Neuronal stem cell (in vitro differentiated cells): Measurements from ENCODE around the gene STPG2.

ENCODE experiments used
- DNase-seq: peaks from one replicate; pipeline ENCODE4 v3.0.0-alpha.2; 2013; ENCODE audit warnings: low spot score
- H2AFZ ChIP-seq: one replicate; pipeline ENCODE4 v1.6.1; 2013; ENCODE audit warnings: mild to moderate bottlenecking, low read length, inconsistent platforms
- H2AK5ac ChIP-seq: 2 replicates; pipeline ENCODE4 v1.6.1; 2013; ENCODE audit warnings: low read depth, mild to moderate bottlenecking, inconsistent platforms, low read length, moderate library complexity, mixed read lengths
- H2BK120ac ChIP-seq: 2 replicates; pipeline ENCODE4 v1.6.1; 2013; ENCODE audit warnings: low read depth, mild to moderate bottlenecking, inconsistent platforms, low read length, moderate library complexity, mixed read lengths
- H2BK12ac ChIP-seq: one replicate; pipeline ENCODE4 v1.6.1; 2013; ENCODE audit warnings: low read length, inconsistent platforms
- H2BK15ac ChIP-seq: 2 replicates; pipeline ENCODE4 v1.6.1; 2013; ENCODE audit warnings: mild to moderate bottlenecking, low read length, inconsistent platforms, mixed read lengths
- H2BK5ac ChIP-seq: one replicate; pipeline ENCODE4 v1.6.1; 2013; ENCODE audit warnings: inconsistent platforms, mild to moderate bottlenecking, low read length, moderate library complexity
- H3K14ac ChIP-seq: one replicate; pipeline ENCODE4 v1.6.1; 2013; ENCODE audit warnings: low read length, inconsistent platforms
- H3K18ac ChIP-seq: 2 replicates; pipeline ENCODE4 v1.6.1; 2013; ENCODE audit warnings: low read length, inconsistent platforms
- H3K23ac ChIP-seq: 2 replicates; pipeline ENCODE4 v1.6.1; 2013; ENCODE audit warnings: low read depth, mild to moderate bottlenecking, mixed read lengths, low read length, inconsistent platforms; ENCODE audit not compliant: poor library complexity
- H3K27ac ChIP-seq: replicated peaks from 3 replicates; pipeline ENCODE4 v1.5.1; 2013; ENCODE audit warnings: low read length, inconsistent platforms
- H3K27me3 ChIP-seq, 3 experiments: 2 replicates each; pipeline ENCODE4 v1.6.1; 2013; ENCODE audit warnings: low read length in 3 of 3, mild to moderate bottlenecking in 2 of 3, inconsistent platforms in 1 of 3, low read depth in 1 of 3, mixed read lengths in 1 of 3, moderate library complexity in 1 of 3; ENCODE audit not compliant: control insufficient read depth in 3 of 3, insufficient read depth in 3 of 3
- H3K36me3 ChIP-seq, 2 donors: replicated peaks in 1 of 2; 2 replicates each; pipeline ENCODE4 v1.6.1; 2013; ENCODE audit warnings: low read length in 2 of 2; ENCODE audit not compliant: control insufficient read depth in 2 of 2, insufficient read depth in 2 of 2
- H3K4ac ChIP-seq: 2 replicates; pipeline ENCODE4 v1.6.1; 2013; ENCODE audit warnings: inconsistent platforms, mild to moderate bottlenecking, low read length, moderate library complexity
- H3K4me1 ChIP-seq, 2 donors: 1 replicate in 1 of 2; 2 replicates in 1 of 2; pipeline ENCODE4 v1.6.1; 2013; ENCODE audit warnings: low read length in 2 of 2, low read depth in 1 of 2; ENCODE audit not compliant: control insufficient read depth in 2 of 2, insufficient read depth in 1 of 2
- H3K4me2 ChIP-seq: one replicate; pipeline ENCODE4 v1.6.1; 2013; ENCODE audit warnings: mild to moderate bottlenecking, low read length, inconsistent platforms; ENCODE audit not compliant: insufficient read depth, poor library complexity, severe bottlenecking
- H3K4me3 ChIP-seq, 2 donors: 2 replicates each; pipeline ENCODE4 v1.5.1; 2013; ENCODE audit warnings: low read length in 2 of 2, mild to moderate bottlenecking in 2 of 2, inconsistent platforms in 1 of 2, moderate library complexity in 1 of 2
- H3K79me1 ChIP-seq: one replicate; pipeline ENCODE4 v1.6.1; 2013; ENCODE audit warnings: low read depth, mild to moderate bottlenecking, inconsistent platforms, low read length, moderate library complexity
- H3K9ac ChIP-seq: one replicate; pipeline ENCODE4 v1.6.1; 2013; ENCODE audit warnings: mild to moderate bottlenecking, low read depth, low read length, inconsistent platforms; ENCODE audit not compliant: poor library complexity
- H3K9me3 ChIP-seq, 2 donors: replicated peaks in 1 of 2; 2 replicates each; pipeline versions ENCODE3 to v1.6.1; 2013; ENCODE audit warnings: low read length in 2 of 2, mild to moderate bottlenecking in 2 of 2, inconsistent platforms in 1 of 2, low read depth in 1 of 2, mixed read lengths in 1 of 2, moderate library complexity in 1 of 2; ENCODE audit not compliant: control insufficient read depth in 2 of 2, insufficient read depth in 1 of 2
- H4K8ac ChIP-seq: one replicate; pipeline ENCODE4 v1.6.1; 2013; ENCODE audit warnings: low read depth, mild to moderate bottlenecking, inconsistent platforms, low read length, moderate library complexity
- H4K91ac ChIP-seq: one replicate; pipeline ENCODE4 v1.6.1; 2013; ENCODE audit warnings: low read length, low read depth, mild to moderate bottlenecking, inconsistent platforms; ENCODE audit not compliant: poor library complexity
- WGBS, 2 donors: extraction: QIAGEN DNeasy Blood & Tissue Kit; methylation state at CpG; one replicate each; pipeline ENCODE4 v1.1.7; 2013; ENCODE audit warnings: missing lambda C conversion rate in 2 of 2, mixed read lengths in 1 of 2; ENCODE audit not compliant: insufficient read length in 2 of 2, insufficient replicate concordance in 1 of 2; ENCODE audit errors: extremely low coverage in 2 of 2; 5-methylcytosine and 5-hydroxymethylcytosine counted together

STPG2 gene

GRCh38 chr4:97759785-97760184 lies 383.5 kb downstream of the STPG2 start:
- Histone ChIP-seq H3K9me3 (no peaks in the 10 kb centered on the region), H3K4me1 (no peaks in the 10 kb centered on the region), H3K79me1 (no peaks in the 10 kb centered on the region), H3K27ac (no peak overlapping the region), H2AK5ac (no peak overlapping the region), H2BK5ac (no peak overlapping the region), H2AFZ (no peak overlapping the region), H3K14ac (no peak overlapping the region), H3K4me2 (no peak overlapping the region), H3K4me3 (no peak overlapping the region), H4K8ac (no peak overlapping the region), H3K36me3 (no peaks in the 10 kb centered on the region), H2BK120ac (no peak overlapping the region), H3K27me3 (no peaks in the 10 kb centered on the region), H3K23ac (no peak overlapping the region), H2BK12ac (no peak overlapping the region), H4K91ac (no peak overlapping the region), H2BK15ac (no peak overlapping the region), H3K18ac (no peak overlapping the region), H3K9ac (no peak overlapping the region), H3K4ac (no peak overlapping the region)
- WGBS, 2 donors, result no CpG with 5 or more reads among the region's 2 CpGs
- no peak for DNase-seq

GRCh38 chr4:97752599-97752998 lies 390.7 kb downstream of the STPG2 start:
- H3K27me3 ChIP-seq, result no peaks in the 10 kb centered on the region
- no peaks in the 10 kb centered on the region for H3K9me3 ChIP-seq
- H2AK5ac ChIP-seq, result no peak overlapping the region
- H2AFZ ChIP-seq, result no peak overlapping the region
- no peaks in the 10 kb centered on the region for H3K79me1 ChIP-seq
- no peak for DNase-seq
- no peak overlapping the region for H3K4ac ChIP-seq
- H3K4me2 ChIP-seq, result no peak overlapping the region
- no peak overlapping the region for H3K4me3 ChIP-seq
- no peak overlapping the region for H2BK12ac ChIP-seq
- no peak overlapping the region for H2BK15ac ChIP-seq
- H2BK120ac ChIP-seq, result no peak overlapping the region
- H3K23ac ChIP-seq, result no peak overlapping the region
- no peaks in the 10 kb centered on the region for H3K36me3 ChIP-seq
- no peak overlapping the region for H3K27ac ChIP-seq
- H3K9ac ChIP-seq, result no peak overlapping the region
- H4K91ac ChIP-seq, result no peak overlapping the region
- H3K18ac ChIP-seq, result no peak overlapping the region
- H4K8ac ChIP-seq, result no peak overlapping the region
- no peak overlapping the region for H3K14ac ChIP-seq
- WGBS, 2 donors, result no CpG with 5 or more reads among the region's 1 CpG
- no peaks in the 10 kb centered on the region for H3K4me1 ChIP-seq
- no peak overlapping the region for H2BK5ac ChIP-seq

- Histone ChIP-seq H3K4ac (no peak overlapping the region), H3K23ac (no peak overlapping the region), H3K27me3 (no peaks in the 10 kb centered on the region), H2AK5ac (no peak overlapping the region), H3K4me1 (no peaks in the 10 kb centered on the region), H4K8ac (no peak overlapping the region), H3K18ac (no peak overlapping the region), H3K79me1 (no peaks in the 10 kb centered on the region), H3K4me3 (no peak overlapping the region), H3K36me3 (no peaks in the 10 kb centered on the region), H3K4me2 (no peak overlapping the region), H3K9ac (no peak overlapping the region), H4K91ac (no peak overlapping the region), H3K27ac (no peak overlapping the region), H3K14ac (no peak overlapping the region), H2BK120ac (no peak overlapping the region), H2BK15ac (no peak overlapping the region), H2BK5ac (no peak overlapping the region), H2BK12ac (no peak overlapping the region), H2AFZ (no peak overlapping the region), H3K9me3 (no peaks in the 10 kb centered on the region)
- WGBS, 2 donors, result no CpG with 5 or more reads among the region's 3 CpGs
- no peak for DNase-seq
Observed at GRCh38 chr4:97747945-97748344, 395.3 kb downstream of the STPG2 start.

- Histone ChIP-seq H3K18ac (no peak overlapping the region), H3K4me1 (no peaks in the 10 kb centered on the region), H3K27me3 (no peaks in the 10 kb centered on the region), H3K9me3 (peaks cover 0 to 2% of the 10 kb centered on the region in 2 donors), H2BK120ac (no peak overlapping the region), H3K14ac (no peak overlapping the region), H3K9ac (no peak overlapping the region), H3K27ac (no peak overlapping the region), H3K23ac (no peak overlapping the region), H3K36me3 (no peaks in the 10 kb centered on the region), H4K91ac (no peak overlapping the region), H3K79me1 (no peaks in the 10 kb centered on the region), H2BK12ac (no peak overlapping the region), H2BK5ac (no peak overlapping the region), H2AK5ac (no peak overlapping the region), H3K4ac (no peak overlapping the region), H3K4me3 (no peak overlapping the region), H2AFZ (no peak overlapping the region), H2BK15ac (no peak overlapping the region), H3K4me2 (no peak overlapping the region), H4K8ac (no peak overlapping the region)
- DNase-seq, result no peak
- WGBS, 2 donors, result no CpG with 5 or more reads among the region's 4 CpGs
Observed at GRCh38 chr4:97720869-97721432, 422.3 kb downstream of the STPG2 start.
